Glomerular endothelial cell (primary cell): ENCODE results near the gene SH3D19. TPM values are rescaled to one million over a fixed set of nuclear protein-coding genes. Genes with fewer than 3 reads are reported as not detected.

Experiments used
- DNase-seq: peaks from one replicate; pipeline ENCODE4 v3.0.0-alpha.2; 2011; ENCODE audit warnings: low read depth, low spot score; ENCODE audit errors: extremely low read depth
- total RNA-seq: library from RNA; depleted of rRNA; stranded (reverse); fragments of >200 nt; gene quantifications from 2 replicates; pipeline ENCODE4 v1.2.3, GENCODE V29; 2015

Gene SH3D19
- total RNA-seq, 1 donor from 2014 or later, result 79.8 TPM

- DNase-seq, result no peak
Observed at GRCh38 chr4:151202851-151203455, 122.5 kb downstream of the SH3D19 start.

- no peak for DNase-seq
Observed at GRCh38 chr4:151202381-151202780, 123.0 kb downstream of the SH3D19 start.

DNA sequence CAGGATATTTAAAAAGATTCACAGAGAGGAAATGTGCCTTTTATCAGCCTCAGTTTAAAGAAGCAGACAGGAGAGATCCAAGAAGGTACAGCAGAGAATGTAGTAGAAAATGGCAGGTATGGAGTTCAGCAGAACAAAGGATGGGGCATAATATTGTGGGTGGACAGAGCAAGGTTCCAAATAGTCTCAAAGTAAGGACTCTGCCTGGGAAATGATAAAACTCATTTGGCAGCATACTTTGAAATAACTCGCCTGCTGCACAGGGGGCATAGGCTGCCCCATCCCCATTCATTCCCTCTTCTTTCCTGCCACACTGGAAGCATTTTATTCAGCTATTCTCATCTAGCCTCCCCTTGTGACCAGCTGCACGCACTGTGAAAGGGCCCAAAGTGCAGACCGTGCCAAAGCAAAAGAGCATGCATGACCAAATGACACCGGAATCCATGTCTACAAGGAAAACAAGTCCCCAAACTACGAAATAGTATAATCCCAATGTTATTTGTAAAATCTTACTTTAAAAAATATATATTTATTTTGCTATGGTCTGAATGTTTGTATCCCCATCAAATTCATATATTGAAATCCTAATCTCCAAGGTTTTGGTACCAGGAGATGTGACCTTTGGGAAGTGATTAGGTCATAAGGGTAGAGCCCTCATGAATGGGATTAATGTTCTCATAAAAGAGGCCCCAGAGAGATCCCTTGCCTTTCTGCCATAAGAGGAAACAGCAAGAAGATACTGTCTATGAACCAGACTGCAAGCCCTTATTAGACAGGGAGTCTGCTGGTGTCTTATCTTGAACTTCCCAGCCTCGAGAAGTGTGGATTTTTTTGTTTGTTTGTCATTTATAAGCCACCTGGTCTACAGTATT is 125.8 kb downstream of the SH3D19 start:
- no peak for DNase-seq

- DNase-seq, result no peak
Observed at GRCh38 chr4:151198748-151199147, 126.7 kb downstream of the SH3D19 start.

DNA sequence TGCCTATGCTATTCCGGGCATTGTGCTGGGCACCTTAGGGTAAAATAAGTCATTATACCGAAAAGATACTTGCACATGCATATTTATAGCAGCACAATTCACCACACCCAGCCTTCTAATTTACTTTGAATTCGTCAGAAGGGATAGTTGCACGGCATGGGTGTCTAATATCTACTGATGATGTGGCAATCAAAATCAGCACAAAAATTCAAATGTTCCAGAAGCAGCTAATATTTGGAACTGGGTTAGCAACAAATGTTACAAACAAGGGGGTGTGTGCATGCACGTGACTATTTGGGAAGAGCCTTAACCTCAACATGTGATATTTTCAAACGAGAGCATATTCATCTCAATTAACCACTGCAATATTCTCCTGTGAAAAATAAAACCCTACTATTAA is 128.2 kb downstream of the SH3D19 start:
- DNase-seq, result no peak

DNA sequence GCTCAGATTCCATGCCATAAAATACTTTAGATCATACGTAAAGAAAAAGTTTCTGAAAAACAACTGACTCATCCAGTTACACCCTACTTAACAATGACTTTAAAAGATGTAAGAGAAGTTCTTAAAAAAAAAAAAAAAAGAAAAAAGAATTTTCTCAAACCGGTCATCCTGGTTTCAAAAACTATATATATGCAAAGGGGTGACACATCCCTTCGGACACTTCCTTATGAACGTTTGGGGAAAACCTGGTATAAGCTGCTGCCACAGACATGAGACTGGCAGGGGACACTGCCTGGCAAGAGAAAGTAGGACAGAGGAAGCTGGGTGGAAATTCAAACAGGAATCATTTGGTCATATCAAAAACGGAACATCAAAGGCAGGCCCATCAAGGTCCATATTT is 129.6 kb downstream of the SH3D19 start:
- DNase-seq, result peak; percentile 51

- no peak for DNase-seq
Observed at GRCh38 chr4:151193414-151193813, 132.0 kb downstream of the SH3D19 start.

DNA sequence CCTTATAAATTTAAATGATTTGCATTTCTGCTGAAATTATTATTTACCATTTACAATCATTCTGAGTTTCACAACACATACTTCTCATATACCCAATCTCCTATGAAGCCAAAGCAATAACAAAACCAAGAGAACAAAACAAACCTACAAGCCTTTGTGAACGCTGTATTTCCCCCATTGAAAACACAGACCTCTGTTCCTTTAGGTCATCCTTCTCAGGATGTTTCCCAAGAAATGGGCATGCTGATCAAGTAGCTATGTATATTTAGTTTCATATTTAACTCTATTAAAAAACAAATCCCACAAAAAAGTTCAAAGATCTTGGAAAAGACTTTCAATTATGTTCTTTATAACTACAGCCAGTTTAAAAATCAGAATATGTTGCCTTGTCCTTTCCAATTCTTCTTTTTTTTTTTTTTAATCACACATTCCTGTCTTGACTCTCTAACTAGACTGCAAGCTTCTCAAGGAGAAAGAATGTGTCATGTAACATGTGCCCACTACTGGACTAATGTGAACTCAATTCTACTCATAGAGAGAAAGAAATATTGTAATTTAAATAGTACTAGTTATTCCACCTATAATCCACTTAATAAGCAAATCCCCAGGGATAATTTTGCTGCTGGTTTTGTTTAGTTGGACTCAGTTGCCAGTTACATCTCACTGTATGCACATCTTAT is 132.7 kb downstream of the SH3D19 start:
- no peak for DNase-seq

- DNase-seq, result no peak
Observed at GRCh38 chr4:151184523-151185458, 140.6 kb downstream of the SH3D19 start.

DNA sequence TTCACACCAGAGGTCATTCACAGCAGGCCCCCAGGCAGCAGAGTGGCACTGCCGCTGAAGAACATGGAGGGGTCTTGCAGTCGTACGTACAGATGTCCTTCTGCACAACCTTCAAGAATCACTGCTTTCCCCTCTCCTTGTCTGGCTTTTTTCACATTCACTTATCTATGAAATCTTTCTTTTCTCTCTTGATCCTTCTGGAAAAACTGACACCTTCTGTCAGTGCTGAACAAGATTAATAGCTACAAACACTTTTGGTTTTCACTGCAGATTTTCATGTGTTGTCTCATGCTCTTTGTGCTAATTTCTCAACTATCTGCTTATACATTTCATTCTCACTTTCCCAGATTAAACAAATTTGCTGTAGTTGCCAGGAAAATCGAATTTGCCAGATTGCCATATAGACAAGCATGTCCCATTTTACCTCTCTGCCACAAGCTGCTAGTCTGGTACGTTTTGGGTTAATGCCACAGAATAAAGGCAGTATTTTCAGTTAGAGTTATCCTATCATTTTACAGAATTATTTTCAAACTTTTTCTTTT is 142.9 kb downstream of the SH3D19 start:
- DNase-seq, result no peak

- no peak for DNase-seq
Observed at GRCh38 chr4:151176685-151177084, 148.7 kb downstream of the SH3D19 start.

DNA sequence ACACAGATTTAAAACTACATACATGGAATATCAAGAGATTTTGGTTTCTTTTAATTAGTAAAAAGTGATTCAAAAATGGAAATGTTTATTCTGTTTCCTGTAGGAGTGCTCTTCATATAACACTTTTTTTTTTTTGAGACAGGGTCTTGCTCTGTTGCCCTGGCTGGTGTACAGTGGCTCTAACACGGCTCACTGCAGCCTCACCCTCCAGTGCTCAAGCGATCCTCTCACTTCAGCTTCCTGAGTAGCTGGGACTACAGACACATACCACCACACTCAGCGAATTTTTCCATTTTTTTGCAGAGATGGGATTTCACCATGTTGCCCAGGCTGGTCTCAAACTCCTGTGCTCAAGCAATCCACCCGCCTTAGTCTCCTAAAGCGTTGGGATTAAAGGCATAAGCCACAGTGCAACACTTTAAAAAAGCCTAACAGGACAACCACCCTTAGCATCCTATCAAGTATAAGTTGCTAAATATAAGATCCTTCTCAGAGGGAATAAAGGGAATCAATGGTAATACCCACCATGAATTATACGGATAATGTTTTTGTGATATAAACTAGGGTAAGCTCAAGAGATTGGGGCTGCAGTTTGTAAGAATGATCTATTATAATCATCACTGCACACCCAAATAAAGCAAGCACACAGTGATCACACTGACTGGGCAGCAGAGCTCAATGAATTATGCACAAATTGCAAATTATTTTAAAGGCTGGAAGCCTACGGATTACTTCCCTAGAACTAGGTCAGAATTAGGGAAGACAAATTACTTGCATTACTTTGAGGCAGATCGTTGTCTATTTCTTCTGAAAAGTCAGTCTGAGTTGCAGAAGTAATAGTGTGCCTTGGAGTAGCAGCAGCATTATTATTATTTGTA is 149.4 kb downstream of the SH3D19 start:
- no peak for DNase-seq

GRCh38 chr4:151175233-151175632 is 150.2 kb downstream of the SH3D19 start:
- no peak for DNase-seq

DNA sequence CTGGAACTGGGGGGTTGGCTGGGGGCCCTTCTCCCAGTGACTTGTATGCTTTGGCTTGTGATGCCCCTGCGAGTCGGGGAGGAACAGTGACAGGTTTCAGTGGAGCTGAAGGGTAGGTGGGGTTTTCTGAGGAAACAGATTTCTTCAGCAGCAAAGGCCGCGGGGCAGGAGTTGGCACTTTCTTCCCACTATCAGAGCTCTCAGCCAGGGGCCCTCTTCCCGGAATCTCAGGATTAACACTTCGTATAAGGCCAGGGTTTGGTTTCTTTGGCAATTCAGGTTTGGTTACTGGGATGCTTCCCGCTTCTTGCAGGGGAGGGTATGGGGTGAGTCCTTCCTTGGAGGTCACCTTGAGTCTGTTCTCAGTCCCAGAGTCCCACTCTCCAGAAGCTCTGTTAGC is 150.6 kb downstream of the SH3D19 start:
- DNase-seq, result no peak

DNA sequence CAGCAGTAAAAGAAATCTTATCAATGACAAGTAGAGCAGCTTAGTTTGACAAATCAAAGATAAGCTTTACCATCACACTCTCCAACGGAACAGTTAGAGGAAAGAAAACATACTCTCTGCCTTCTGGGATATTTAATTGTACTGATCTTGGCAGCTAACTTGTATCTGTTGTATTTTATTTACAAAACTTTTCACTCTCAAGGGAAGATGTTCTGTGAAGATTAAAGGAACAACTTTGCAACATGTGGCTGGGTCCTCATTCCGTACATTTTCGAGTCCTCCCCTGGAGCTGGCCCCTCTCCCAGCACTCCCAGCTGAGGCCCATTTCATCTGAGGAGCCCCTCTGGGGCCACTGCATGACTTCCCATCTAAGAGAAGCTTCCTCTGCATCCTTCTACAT is 151.5 kb downstream of the SH3D19 start:
- DNase-seq, result no peak

DNA sequence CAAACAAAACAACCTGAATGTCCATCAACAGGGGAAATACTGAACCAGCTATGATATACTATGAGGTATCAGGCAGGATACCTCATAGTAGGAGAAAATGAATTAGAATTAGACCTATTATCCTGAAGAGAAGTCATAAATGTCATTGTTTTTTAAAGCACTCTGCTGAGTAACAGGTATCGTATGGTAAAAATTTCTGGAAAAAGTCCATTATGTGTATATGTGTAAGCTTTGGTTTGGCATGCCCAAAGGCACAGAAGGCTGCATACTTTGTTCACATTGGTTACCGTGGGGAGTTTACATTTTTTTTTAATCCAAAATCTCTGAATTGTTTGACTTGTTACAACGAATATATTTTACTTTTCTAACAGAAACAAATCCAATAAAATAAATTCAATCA is 155.5 kb downstream of the SH3D19 start:
- no peak for DNase-seq

GRCh38 chr4:151169223-151169622 is 156.2 kb downstream of the SH3D19 start:
- no peak for DNase-seq

GRCh38 chr4:151167561-151167960 is 157.8 kb downstream of the SH3D19 start:
- no peak for DNase-seq

GRCh38 chr4:151166636-151167035 is 158.8 kb downstream of the SH3D19 start:
- DNase-seq, result no peak
